Lung (tissue), 12 donors: ENCODE results near the gene SNRNP70. TPM values are rescaled to one million over a fixed set of nuclear protein-coding genes. Genes with fewer than 3 reads are reported as not detected.

Source experiments
- ATAC-seq: fragments of 200-7000 bp; cut with Tn5 transposase; one replicate; pipeline ENCODE4 v1.9.1; 2020; ENCODE audit warnings: moderate number of reproducible peaks; ENCODE audit not compliant: insufficient read depth, low FRiP score
- DNase-seq, 3 donors: peaks; one replicate each; pipeline ENCODE4 v3.0.0-alpha.2; 2013 to 2017
- H3K27ac ChIP-seq, 2 donors: one replicate each; pipeline ENCODE4 v1.5.1; 2013; ENCODE audit warnings: mild to moderate bottlenecking in 2 of 2, moderate library complexity in 2 of 2, control low read depth in 1 of 2, inconsistent platforms in 1 of 2, low read depth in 1 of 2, low read length in 1 of 2
- H3K27me3 ChIP-seq, 3 donors: one replicate each; pipeline ENCODE4 v1.5.1; 2013; ENCODE audit warnings: low read length in 2 of 3; ENCODE audit not compliant: control insufficient read depth in 3 of 3, insufficient read depth in 3 of 3
- H3K36me3 ChIP-seq, 4 donors: one replicate each; pipeline ENCODE4 v1.5.1; 2013; ENCODE audit warnings: low read length in 4 of 4, mild to moderate bottlenecking in 1 of 4, moderate library complexity in 1 of 4; ENCODE audit not compliant: control insufficient read depth in 4 of 4, insufficient read depth in 4 of 4
- H3K4me1 ChIP-seq, 5 donors: one replicate each; pipeline ENCODE4 v1.5.1; 2013; ENCODE audit warnings: low read length in 5 of 5, mild to moderate bottlenecking in 2 of 5, moderate library complexity in 1 of 5; ENCODE audit not compliant: control insufficient read depth in 5 of 5, insufficient read depth in 5 of 5
- H3K4me3 ChIP-seq: one replicate; pipeline ENCODE4 v1.5.1; 2013; ENCODE audit warnings: mild to moderate bottlenecking, control low read depth, moderate library complexity
- H3K9ac ChIP-seq, 2 donors: one replicate each; pipeline ENCODE4 v1.5.1; 2013; ENCODE audit warnings: low read length in 2 of 2, control low read depth in 1 of 2; ENCODE audit not compliant: insufficient read depth in 1 of 2
- H3K9me3 ChIP-seq, 4 donors: one replicate each; pipeline ENCODE4 v1.5.1; 2013; ENCODE audit warnings: low read length in 3 of 4, mild to moderate bottlenecking in 1 of 4, moderate library complexity in 1 of 4; ENCODE audit not compliant: control insufficient read depth in 4 of 4, insufficient read depth in 3 of 4
- WGBS, 2 donors: extraction: QIAGEN DNeasy Blood & Tissue Kit; methylation state at CpG; one replicate each; pipeline ENCODE4 v1.1.7; 2013; 5-methylcytosine and 5-hydroxymethylcytosine counted together
- polyA plus RNA-seq, 2 donors: library from polyadenylated mRNA; stranded (reverse); fragments of 200-250 nt; gene quantifications; one replicate each; pipeline ENCODE4 v1.2.1, GENCODE V29; 2013
- total RNA-seq, 2 donors: library from RNA; depleted of rRNA in 1 of 2; stranded (reverse); fragments of >200 nt in 1 of 2; gene quantifications; one replicate each; pipeline ENCODE4 v1.2.1, GENCODE V29; 2014 to 2021
- TF ChIP-seq, protein P1 (sequence below): IDR thresholded peaks from 2 replicates; pipeline ENCODE4 v1.5.1; 2012; ENCODE audit warnings: mild to moderate bottlenecking; ENCODE audit errors: control extremely low read depth, extremely low read depth
- donor health status: control.
- donor health status: control.
- donor health status: Bipolar disorder and iron deficiency.
- donor health status: healthy.
- donor health status: DM: yes; HTN: yes; CAD: no.

SNRNP70 gene
- total and polyA plus RNA-seq, 4 donors = 143 to 251 (median 180) TPM

DNA sequence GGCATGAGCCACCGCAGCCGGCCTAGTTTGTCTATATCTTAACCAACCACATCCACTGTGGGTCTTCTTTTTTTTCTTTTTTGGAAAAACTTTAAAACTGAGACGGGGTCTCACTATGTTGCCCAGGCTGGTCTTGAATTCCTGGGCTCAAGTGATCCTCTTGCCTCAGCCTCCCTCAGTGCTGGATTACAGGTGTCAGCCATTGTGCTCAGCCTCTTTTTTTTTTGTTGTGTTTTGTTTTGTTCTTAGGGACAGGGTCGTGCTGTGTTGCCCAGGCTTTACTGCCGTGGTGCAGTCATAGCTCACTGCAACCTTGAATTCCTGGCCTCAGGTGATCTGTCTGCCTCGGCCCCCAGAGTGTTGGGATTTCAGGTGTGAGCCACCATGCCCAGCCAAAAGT lies 7.4 kb downstream of the SNRNP70 start:
- WGBS, 2 donors = 94% methylated on average over 6 of the region's 6 CpGs
- ATAC-seq (no peak), DNase-seq (no peak)
- TF ChIP-seq, protein P1, sequence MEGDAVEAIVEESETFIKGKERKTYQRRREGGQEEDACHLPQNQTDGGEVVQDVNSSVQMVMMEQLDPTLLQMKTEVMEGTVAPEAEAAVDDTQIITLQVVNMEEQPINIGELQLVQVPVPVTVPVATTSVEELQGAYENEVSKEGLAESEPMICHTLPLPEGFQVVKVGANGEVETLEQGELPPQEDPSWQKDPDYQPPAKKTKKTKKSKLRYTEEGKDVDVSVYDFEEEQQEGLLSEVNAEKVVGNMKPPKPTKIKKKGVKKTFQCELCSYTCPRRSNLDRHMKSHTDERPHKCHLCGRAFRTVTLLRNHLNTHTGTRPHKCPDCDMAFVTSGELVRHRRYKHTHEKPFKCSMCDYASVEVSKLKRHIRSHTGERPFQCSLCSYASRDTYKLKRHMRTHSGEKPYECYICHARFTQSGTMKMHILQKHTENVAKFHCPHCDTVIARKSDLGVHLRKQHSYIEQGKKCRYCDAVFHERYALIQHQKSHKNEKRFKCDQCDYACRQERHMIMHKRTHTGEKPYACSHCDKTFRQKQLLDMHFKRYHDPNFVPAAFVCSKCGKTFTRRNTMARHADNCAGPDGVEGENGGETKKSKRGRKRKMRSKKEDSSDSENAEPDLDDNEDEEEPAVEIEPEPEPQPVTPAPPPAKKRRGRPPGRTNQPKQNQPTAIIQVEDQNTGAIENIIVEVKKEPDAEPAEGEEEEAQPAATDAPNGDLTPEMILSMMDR = no peak
- H3K4me3 ChIP-seq = no peak overlapping the region
- H3K9me3 ChIP-seq = peaks cover 0 to 1% (median 0%) of the 10 kb centered on the region in 4 donors
- peaks cover 0 to under 1% (median 0%) of the 10 kb centered on the region in 5 donors for H3K4me1 ChIP-seq
- no peak overlapping the region for H3K9ac ChIP-seq
- no peaks in the 10 kb centered on the region for H3K27me3 ChIP-seq
- H3K27ac ChIP-seq = no peak overlapping the region
- H3K36me3 ChIP-seq = peaks cover 17 to 50% (median 36%) of the 10 kb centered on the region in 4 donors

DNA sequence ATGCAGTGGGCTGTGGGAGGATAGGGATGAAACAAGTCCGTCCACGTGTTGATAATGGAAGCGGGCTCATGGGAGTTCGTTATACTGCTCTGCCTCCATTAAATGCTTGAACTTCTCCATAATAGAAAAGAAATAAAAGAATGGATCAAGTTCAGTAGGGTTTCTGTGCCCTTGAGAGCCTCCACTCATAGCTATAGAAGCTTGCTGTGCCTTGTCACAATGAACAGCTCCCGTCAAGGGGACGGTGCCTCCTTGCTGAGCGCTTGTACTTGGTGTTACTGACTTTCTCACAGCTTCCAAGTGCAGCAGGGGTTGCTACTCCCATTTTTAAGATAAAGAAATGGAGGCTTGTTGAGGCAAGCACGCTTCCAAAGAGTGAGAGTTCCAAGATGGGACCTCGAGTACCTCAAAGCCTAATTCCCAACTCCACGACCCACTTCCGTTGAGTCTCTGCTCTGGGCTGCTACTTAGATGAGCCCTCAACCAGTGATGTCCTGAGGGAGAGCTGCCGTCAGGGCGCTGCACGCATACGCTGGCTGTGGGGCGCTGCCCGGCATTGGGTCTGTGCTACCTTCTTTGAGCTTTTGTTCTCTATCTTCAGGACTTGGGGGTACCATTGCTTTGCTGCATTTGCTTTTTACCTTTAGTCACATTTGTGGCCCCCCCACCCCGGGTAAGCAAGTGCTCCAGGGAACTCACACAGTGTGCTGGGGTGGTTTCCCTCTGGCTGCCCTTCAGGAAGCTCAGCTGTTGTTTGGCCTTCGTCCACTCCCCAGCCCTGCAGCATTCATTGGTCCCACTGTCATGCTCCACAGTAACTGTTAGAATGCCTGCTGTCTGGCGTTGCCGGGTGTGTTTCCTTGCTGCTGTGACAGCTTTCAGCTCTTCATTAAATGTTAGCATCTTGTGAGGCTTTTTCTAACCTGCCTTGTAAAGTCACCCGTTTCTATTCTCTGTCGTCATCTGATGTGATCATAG lies 9.5 kb downstream of the SNRNP70 start:
- Histone ChIP-seq H3K4me1 (no peaks in the 10 kb centered on the region), H3K27me3 (no peaks in the 10 kb centered on the region), H3K9ac (no peak overlapping the region), H3K36me3 (peaks cover 22 to 59% (median 46%) of the 10 kb centered on the region in 4 donors), H3K4me3 (no peak overlapping the region), H3K27ac (no peak overlapping the region), H3K9me3 (peaks cover 0 to 1% (median 0%) of the 10 kb centered on the region in 4 donors)
- WGBS, 2 donors = 82 to 88% methylated on average over 23 of the region's 23 CpGs
- DNase-seq (no peak), ATAC-seq (no peak)
- TF ChIP-seq, protein P1 = no peak

DNA sequence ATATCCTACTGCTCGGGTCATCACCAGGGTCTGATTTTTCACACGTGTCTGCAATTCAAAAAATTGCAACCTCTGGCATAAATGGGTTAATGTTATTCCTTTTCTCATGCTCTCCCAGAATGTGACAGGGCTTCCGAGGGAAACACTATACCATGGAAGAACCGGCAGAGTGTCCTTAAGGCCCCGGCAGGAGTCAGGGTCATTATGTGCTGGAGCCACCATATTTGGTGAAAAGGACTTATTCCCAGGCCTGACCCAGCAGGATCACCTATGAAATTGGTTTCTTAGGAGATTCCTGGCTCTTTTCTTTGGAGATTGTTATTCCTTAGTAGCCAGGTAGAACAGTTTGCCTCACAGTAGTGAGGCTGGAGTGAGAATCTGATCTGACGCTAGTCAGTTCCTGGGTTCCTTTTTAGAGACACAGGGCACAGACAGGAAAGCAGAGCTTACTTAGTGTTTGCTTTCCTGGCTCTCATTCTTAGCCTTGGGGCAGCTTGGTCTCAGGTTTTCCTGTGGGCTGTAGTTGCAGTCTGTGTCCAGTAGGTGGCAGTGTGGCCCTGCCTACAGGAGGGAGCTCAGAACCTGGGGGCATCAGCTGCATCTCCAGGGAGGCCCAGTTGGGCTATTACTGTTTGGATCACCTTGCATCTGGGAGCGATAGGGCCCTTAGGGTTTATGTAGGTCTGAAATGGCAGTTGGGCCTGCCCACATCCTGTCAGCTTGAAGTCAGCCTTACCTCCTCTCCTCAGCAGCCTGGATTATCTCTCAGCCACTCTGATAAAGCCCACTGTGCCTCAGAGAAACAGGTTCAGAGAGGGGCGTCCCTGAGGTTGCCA lies 12.4 kb downstream of the SNRNP70 start:
- Histone ChIP-seq H3K27ac (no peak overlapping the region), H3K36me3 (peaks cover 19 to 64% (median 46%) of the 10 kb centered on the region in 4 donors), H3K4me3 (no peak overlapping the region), H3K9me3 (no peaks in the 10 kb centered on the region), H3K4me1 (no peaks in the 10 kb centered on the region), H3K9ac (no peak overlapping the region), H3K27me3 (no peaks in the 10 kb centered on the region)
- ATAC-seq (peak; percentile 76), DNase-seq (peak; percentile 74 to 77 (median 76))
- TF ChIP-seq, protein P1 = peak; percentile 96
- 57 to 67% methylated on average over 8 of the region's 8 CpGs for WGBS, 2 donors
